Right atrium auricular region (tissue), 2 donors: ENCODE results near the gene IFNL2. TPM values are rescaled to one million over a fixed set of nuclear protein-coding genes. Genes with fewer than 3 reads are reported as not detected.

Experiments used
- DNase-seq: peaks from one replicate; pipeline ENCODE4 v3.0.0-alpha.2; 2019; ENCODE audit warnings: low spot score
- H3K27ac ChIP-seq, 2 donors: fragments of 200-600 bp; sonication (generic); 1 replicate in 1 of 2; 2 replicates in 1 of 2; pipeline ENCODE4 v1.5.1; 2016 to 2019
- H3K27me3 ChIP-seq, 2 donors: fragments of 200-600 bp; sonication (generic); one replicate each; pipeline versions ENCODE4 v1.5.1 to v1.6.0; 2017 to 2019
- H3K36me3 ChIP-seq: fragments of 200-600 bp; sonication (generic); one replicate; pipeline ENCODE4 v1.5.1; 2016
- H3K4me1 ChIP-seq, 2 donors: fragments of 200-600 bp; sonication (generic); one replicate each; pipeline versions ENCODE4 v1.5.1 to v1.6.0; 2017 to 2019
- H3K4me3 ChIP-seq, 2 donors: fragments of 200-600 bp; sonication (generic); 1 replicate in 1 of 2; 2 replicates in 1 of 2; pipeline ENCODE4 v1.5.1; 2017 to 2019; ENCODE audit warnings: mild to moderate bottlenecking in 1 of 2, moderate library complexity in 1 of 2
- H3K9me3 ChIP-seq, 2 donors: fragments of 200-600 bp; sonication (generic); one replicate each; pipeline ENCODE4 v1.5.1; 2019
- CTCF ChIP-seq, 2 donors: fragments of 200-600 bp; sonication (generic); IDR thresholded peaks; one replicate each; pipeline ENCODE4 v1.5.1; 2019; ENCODE audit warnings: antibody characterized with exemption in 2 of 2
- total RNA-seq, 2 donors: library from RNA; depleted of rRNA; stranded (reverse); fragments of >200 nt; gene quantifications; one replicate each; pipeline ENCODE4 v1.1.0, GENCODE V29; 2016

Gene IFNL2
- total RNA-seq, 2 donors from 2014 or later: not detected

DNA sequence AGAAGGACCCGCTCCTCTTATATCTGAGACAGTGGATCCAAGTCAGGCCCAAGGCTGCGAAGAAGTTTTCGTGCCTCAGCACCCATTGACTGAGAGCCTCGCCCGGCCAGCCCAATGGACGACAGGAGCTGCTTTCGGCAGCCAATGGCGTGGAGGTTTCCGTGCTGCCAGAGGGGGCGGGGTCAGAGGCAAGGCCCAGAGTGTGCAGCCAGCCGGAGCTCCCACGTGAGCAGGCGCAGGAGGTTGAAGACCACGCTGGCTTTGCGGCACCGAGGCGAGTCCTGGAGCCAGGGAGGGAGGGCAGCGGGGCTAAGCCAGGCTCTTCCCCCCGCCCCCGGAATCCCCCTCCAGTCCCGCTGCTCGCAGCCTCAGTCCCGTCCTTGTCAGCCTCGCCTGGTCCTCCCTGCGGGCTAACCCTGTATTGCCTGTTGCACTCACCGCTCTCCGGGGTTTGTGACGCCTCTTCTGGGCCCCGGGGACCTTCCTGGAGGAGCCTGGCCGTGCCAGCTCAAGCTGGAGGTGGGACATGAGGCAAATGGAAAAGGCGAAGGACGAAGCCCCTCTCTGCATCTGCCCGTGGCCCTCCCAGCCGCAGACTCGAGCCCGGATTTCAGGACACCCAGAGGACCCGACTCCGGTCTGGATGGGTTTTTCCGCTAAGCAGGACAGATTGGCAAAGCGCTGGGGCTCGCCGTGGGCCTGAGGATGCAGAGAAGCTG is 21.1 kb upstream of the IFNL2 start:
- TF ChIP-seq CTCF (IDR thresholded peaks at IDR 0.05): no peak
- peak overlapping the region in 1 of 2 donors; percentile 27 for H3K4me3 ChIP-seq
- H3K36me3 ChIP-seq: no peaks in the 10 kb centered on the region
- no peak overlapping the region for H3K27ac ChIP-seq
- H3K9me3 ChIP-seq: no peaks in the 10 kb centered on the region
- peaks cover 4 to 14% of the 10 kb centered on the region in 2 donors for H3K27me3 ChIP-seq
- DNase-seq: no peak
- H3K4me1 ChIP-seq: peaks cover 0 to 12% of the 10 kb centered on the region in 2 donors

GRCh38 chr19:39247701-39248664 is 20.2 kb upstream of the IFNL2 start:
- DNase-seq: no peak
- peaks cover 0 to 12% of the 10 kb centered on the region in 2 donors for H3K4me1 ChIP-seq
- no peak overlapping the region for H3K27ac ChIP-seq
- peak overlapping the region in 1 of 2 donors; percentile 27 for H3K4me3 ChIP-seq
- H3K36me3 ChIP-seq: no peaks in the 10 kb centered on the region
- TF ChIP-seq CTCF (IDR thresholded peaks at IDR 0.05): no peak
- peaks cover 4 to 14% of the 10 kb centered on the region in 2 donors for H3K27me3 ChIP-seq
- H3K9me3 ChIP-seq: no peaks in the 10 kb centered on the region

- peaks cover 4 to 14% of the 10 kb centered on the region in 2 donors for H3K27me3 ChIP-seq
- no peak for TF ChIP-seq CTCF (IDR thresholded peaks at IDR 0.05)
- no peaks in the 10 kb centered on the region for H3K36me3 ChIP-seq
- peaks cover 0 to 12% of the 10 kb centered on the region in 2 donors for H3K4me1 ChIP-seq
- no peaks in the 10 kb centered on the region for H3K9me3 ChIP-seq
- DNase-seq: no peak
- no peak within 1 kb of the TSS for H3K27ac ChIP-seq
- peak within 1 kb of the TSS in 1 of 2 donors; percentile 27 for H3K4me3 ChIP-seq
These were observed 19.4 kb upstream of the IFNL2 start, which contains the start of gene IFNL4 for GRCh38 chr19:39248806-39249205. Gene IFNL4 (minus strand): TSS chr19:39248856.

DNA sequence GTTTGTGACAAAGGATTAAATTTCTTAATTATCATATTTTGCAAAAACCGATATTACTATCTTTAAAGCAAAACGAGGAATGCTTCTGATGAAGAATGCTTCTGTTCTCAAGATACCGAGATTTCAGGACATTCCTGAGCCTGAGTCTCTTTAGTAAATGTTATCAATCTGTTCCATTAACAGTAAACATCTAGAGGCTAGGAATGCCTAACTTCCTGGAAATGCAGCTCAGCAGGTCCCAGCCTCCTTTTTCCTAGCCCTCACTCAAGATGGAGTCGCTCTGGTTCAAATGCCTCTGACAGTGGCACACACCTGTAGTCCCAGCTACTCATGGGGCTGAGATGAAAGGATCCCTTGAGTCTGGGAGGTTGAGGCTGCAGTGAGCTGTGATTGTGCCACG is 17.1 kb upstream of the IFNL2 start:
- TF ChIP-seq CTCF (IDR thresholded peaks at IDR 0.05): no peak
- Histone ChIP-seq H3K9me3 (no peaks in the 10 kb centered on the region), H3K27me3 (peaks cover 4 to 14% of the 10 kb centered on the region in 2 donors), H3K36me3 (no peaks in the 10 kb centered on the region), H3K4me3 (no peak overlapping the region), H3K4me1 (peaks cover 0 to 12% of the 10 kb centered on the region in 2 donors), H3K27ac (no peak overlapping the region)
- no peak for DNase-seq

- Histone ChIP-seq H3K9me3 (no peaks in the 10 kb centered on the region), H3K4me1 (peaks cover 0 to 12% of the 10 kb centered on the region in 2 donors), H3K27me3 (peaks cover 4 to 14% of the 10 kb centered on the region in 2 donors), H3K27ac (no peak overlapping the region), H3K4me3 (no peak overlapping the region), H3K36me3 (no peaks in the 10 kb centered on the region)
- no peak for TF ChIP-seq CTCF (IDR thresholded peaks at IDR 0.05)
- no peak for DNase-seq
These were observed 16.4 kb upstream of the IFNL2 start for GRCh38 chr19:39251846-39252245.
